NCI-H2081 treated with DMSO at 0.1 percent for 48 hours (cell line): ENCODE data around the gene ERN1.
"Not testable (repeated sequence)": the region's sequence is repeated elsewhere in the genome, so short reads cannot be mapped to it uniquely, and the experiment has no call there.

ENCODE experiments used
- DNase-seq: peaks from one replicate; lab custom pipeline; 2025; lab: John Stamatoyannopoulos, UW

Gene ERN1

DNA sequence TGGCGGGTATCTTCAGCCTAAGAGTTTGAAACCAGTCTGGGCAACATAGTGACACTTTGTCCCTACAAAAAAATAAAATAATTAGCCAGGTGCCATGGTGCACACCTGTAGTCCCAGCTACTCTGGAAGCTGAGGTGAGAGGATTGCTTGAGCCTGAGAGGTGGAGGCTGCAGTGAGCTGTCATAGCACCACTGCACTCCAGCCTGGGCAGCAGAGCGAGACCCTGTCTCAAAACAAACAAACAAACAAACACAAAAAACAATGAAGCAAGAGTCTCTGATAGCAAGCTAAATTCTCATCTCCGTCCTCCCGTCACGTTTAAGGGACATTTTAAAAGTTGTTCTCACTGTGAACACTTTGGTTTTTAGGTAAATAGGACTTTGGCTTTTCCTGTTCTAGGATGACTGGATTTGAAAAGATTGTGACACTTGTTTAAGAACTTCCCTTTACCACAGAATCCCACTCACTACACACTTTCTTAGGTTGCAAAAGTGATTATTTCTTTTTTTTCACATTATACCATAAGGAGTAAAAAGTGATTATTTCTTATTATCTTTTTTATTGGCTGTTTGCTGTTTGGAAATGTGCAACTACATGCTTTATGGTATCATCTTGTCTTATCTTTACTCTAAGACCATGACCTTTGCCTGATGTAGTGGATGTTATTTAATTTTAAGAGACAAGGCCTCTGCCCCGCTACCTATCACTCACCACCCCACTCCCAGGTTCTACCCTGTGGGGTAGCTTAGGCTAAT is 4.4 kb upstream of the ERN1 start:
- no peak for DNase-seq

DNA sequence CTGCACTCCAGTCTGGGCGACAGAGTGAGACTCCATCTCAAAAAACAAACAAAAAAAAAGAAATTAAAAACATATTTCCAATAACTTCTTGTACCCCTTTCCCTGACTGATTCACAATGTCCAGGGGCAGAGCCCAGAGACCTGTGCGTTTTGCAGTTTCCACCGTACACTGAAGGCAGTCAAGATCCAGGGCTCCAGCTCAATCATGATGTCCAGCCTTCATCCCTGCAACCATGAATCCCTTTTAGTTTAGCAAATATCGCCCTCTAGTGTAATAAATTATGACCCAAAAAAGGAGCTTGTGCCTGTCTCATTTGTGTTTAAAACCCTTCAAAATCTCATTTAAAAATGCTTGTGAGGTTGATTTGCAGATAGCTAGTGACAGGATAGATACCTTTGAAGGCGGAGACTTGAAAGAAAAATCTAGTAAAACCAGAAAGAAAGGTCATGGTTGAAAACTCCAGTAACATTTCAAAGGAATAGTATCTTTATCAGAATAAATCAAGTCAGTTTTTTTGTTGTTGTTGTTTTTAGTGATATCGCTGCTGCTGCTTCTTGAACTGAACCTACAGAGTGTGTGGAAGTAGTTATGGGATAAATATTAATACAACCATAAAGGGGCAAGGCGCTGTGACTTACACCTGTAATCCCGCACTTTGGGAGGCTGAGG is 3.7 kb upstream of the ERN1 start:
- peak; percentile 65 for DNase-seq

DNA sequence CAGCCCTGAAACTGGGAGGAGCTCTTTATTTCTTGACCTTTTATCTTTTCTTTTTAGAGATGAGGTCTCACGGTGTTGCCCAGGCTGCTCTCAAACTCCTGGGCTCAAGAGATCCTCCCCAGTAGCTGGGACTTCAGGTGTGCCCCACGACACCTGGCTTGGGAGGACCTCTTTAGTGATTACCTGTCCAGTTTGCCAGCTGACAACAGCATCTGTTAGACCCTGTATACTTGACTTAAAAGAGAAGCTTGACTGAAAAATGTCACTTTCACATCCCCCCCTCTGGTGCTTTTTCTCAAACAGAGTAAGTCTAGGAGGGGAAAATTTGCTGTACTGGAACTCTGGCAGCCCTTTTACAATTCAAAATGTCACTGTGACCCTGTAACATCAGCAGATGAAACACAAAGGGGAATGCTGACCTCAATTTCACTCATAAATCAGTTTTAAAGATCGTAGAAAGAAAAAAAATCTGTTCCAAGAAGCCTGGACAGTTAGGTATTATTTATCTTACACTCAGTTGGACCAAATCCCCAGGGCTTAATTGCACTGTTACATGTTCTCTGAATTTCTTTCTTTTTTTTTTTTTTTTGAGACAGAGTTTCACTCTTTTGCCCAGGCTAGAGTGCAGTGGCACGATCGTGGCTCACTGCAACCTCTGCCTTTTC is 1.8 kb upstream of the ERN1 start:
- no peak for DNase-seq

GRCh38 chr17:64130559-64131001 is 636 bp upstream of the ERN1 start:
- DNase-seq = no peak

DNA sequence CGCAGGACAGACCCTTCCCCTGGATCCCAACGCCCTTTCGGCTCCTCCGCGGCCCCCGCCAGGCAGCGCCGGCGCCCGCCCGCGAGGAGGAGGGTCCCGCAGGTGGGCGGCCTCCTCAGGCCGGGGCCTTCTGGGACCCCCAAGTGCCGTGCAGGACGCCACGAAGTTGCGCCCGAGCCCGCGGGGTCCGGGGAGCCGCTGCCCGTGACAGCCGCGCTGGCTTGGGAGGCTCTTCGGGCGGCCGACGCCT is 504 bp downstream of the ERN1 start:
- no peak for DNase-seq

- no peak for DNase-seq
These were observed 993 bp downstream of the ERN1 start for GRCh38 chr17:64128787-64129514.

GRCh38 chr17:64126918-64127317 is 3.0 kb downstream of the ERN1 start:
- no peak for DNase-seq

GRCh38 chr17:64125937-64126336 is 4.0 kb downstream of the ERN1 start:
- no peak for DNase-seq

DNA sequence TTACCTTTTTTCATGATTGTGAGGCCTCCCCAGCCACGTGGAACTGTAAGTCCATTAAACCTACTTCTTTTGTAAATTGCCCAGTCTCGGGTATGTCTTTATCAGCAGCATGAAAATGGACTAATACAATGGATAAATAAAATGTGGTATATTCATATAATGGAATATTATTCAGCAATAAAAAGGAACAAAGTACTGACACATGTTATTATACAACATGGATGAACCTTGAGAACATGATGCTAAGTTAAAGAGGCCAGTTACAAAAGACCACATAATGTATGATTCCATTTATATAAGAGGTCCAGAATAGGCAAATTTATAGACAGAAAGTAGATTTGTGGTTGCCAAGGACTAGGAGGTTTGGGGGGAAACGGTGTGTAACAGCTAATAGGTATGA is 5.3 kb downstream of the ERN1 start:
- DNase-seq = no peak

GRCh38 chr17:64123114-64123513 is 6.8 kb downstream of the ERN1 start:
- DNase-seq = no peak

DNA sequence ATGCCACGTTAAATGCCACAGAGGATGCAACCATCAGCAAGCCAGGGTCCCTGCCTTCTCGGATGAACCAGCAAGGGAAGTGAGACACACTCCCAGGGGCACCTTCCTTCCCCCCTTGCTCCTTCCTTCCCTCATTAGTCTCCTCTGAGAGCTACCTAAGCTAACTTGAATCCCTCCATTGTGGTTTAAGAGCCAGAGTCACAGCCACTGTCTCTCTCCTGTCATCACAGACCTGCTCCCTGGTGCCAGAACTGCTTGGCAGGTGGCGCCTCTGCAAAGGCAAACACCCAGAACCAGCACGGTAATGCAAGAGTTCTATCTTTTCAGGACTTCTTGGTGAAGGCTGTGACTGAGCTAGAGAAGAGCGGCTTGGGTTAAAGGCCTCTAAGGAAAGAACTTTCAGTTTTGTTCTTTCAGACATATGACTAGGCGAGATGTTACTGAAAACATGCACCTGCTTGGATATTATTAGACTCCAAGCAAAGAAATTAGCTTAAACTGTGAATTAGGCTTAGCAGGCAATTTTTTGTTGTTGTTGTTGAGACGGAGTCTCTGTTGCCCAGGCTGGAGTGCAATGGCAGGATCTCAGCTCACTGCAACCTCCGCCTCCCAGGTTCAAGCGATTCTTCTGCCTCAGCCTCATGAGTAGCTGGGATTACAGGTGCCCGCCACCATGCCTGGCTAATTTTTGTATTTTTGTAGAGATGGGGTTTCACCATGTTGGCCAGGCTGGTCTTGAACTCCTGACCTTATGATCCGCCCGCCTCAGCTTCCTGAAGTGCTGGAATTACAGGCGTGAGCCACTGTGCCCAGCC is 8.8 kb downstream of the ERN1 start:
- DNase-seq = not testable (repeated sequence)

GRCh38 chr17:64120159-64120810 is 9.7 kb downstream of the ERN1 start:
- no peak for DNase-seq

GRCh38 chr17:64117981-64118979 is 11.7 kb downstream of the ERN1 start:
- no peak for DNase-seq

DNA sequence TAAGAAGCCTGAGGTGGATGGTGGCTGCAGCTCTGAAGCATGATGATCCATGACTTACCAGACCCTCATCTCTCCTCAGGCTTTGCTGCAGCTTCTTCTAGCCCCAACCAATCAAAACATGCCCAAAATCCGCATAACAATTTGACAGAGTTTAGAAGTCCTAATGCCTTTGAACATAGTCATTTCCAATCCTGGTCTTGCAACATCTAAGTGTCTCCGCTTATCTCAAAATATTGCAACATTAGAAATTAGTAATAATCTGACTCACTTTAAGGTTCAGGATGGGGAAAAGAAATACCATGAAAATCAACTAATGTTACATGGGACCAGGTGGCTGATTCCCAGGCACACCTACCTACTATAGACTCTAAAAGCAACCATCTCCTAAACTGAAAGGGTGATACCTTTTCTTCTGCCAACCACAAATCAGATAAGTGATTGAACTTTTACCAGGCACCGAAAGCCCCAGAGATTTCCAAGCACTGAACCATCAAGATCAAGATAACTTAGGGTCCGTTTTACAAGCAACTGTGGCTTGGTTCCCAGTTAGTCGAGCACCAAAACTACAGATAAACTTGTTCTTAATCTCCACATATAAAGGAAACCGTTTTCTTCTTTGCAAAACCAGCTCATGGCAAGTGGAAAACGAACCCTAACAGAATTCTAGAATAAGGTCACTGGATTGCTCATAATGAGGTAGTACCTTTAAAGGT is 14.0 kb downstream of the ERN1 start:
- no peak for DNase-seq

- DNase-seq = no peak
These were observed 14.8 kb downstream of the ERN1 start for GRCh38 chr17:64115043-64115698.

GRCh38 chr17:64113006-64113405 is 16.9 kb downstream of the ERN1 start:
- DNase-seq = no peak

DNA sequence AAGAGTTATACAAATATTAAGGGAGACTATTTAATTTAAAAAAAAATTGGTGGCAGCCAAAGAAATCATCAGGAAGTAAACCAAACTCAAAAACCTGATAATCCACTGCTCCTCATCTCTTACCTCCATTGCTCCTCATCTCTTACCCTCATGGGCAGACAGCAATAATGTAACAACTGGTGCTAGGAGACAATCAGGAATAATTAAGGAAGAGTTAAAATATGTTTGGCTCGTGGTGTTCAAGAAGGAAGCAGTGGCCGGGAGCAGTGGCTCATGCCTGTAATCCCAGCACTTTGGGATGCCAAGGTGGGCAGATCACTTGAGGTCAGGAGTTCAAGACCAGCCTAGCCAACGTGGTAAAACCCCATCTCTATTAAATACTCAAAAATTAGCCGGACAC is 18.1 kb downstream of the ERN1 start:
- DNase-seq = no peak

DNA sequence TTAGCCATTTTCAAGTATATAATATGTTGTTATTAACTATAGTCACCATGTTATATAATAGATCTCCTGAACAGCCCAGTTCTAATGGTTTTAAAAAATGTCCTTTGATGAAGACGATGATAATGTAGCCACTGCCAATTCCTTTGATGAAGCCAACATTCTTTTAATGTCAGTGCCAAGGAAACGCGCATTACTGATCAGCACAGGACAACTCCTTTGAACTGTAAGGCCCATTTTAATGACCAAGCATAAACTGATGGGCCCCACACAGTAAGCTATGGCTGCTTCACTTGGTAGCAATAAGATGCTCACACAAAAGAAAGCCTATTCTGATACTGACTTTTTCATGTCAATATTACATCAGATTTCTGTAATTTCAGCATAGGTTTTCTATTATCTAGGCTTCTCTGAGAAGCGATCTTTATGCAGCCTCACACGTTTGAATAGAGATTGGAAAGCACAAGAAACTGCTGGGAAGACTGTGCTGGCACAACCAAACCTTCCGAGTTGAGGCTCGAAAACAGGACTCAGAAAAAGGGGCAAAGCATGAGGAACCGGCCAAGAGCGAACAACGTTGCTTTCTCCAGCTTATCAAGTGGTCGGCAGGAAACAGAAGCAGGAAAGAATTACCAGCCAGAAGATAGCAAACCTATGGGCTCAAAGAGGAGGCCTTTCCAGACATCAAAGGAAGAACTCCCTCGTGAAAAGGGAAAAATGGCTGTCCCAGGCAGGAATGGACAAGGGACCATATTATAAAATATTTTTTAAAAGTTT is 19.4 kb downstream of the ERN1 start:
- DNase-seq = no peak
